B cell (primary cell): Measurements from ENCODE around the gene KCNH8. TPM values are rescaled to one million over a fixed set of nuclear protein-coding genes. Genes with fewer than 3 reads are reported as not detected.

Experiments used
- ATAC-seq: fragments of 200-7000 bp; cut with Tn5 transposase; one replicate; pipeline ENCODE4 v1.10.0; 2021; ENCODE audit warnings: low read depth, mild to moderate bottlenecking, moderate number of reproducible peaks, moderate library complexity
- CTCF ChIA-PET: fragments of 350-600 bp; sonication (Branson Sonifier 250); formaldehyde crosslinking; loops from one replicate; lab custom pipeline; 2021; ENCODE audit warnings: antibody characterized with exemption, inconsistent platforms; lab: Charles Lee
- POLR2A ChIA-PET: fragments of 350-600 bp; sonication (Branson Sonifier 250); formaldehyde crosslinking; loops from one replicate; lab custom pipeline; 2021; ENCODE audit warnings: antibody characterized with exemption; lab: Charles Lee
- DNase-seq: peaks from one replicate; pipeline ENCODE4 v3.0.0; 2013
- H2AFZ ChIP-seq: 2 replicates; pipeline ENCODE4 v1.6.1; 2012; ENCODE audit warnings: mild to moderate bottlenecking, low read depth, low read length; ENCODE audit not compliant: insufficient read depth, poor library complexity, severe bottlenecking
- H3K27ac ChIP-seq, 2 donors: 1 replicate in 1 of 2; 2 replicates in 1 of 2; pipeline ENCODE4 v1.5.1; 2012 to 2013; ENCODE audit warnings: low read length in 2 of 2, mild to moderate bottlenecking in 2 of 2, moderate library complexity in 1 of 2
- H3K27me3 ChIP-seq, 4 experiments: fragments of 200-600 bp in 1 of 4; sonication (generic) in 1 of 4; replicated peaks in 1 of 4; 1 replicate in 2 of 4; 2 replicates in 2 of 4; pipeline versions ENCODE4 v1.6.1 to v1.7.0; 2013 to 2016; ENCODE audit warnings: low read length in 3 of 4, mild to moderate bottlenecking in 2 of 4, mixed read lengths in 1 of 4, moderate library complexity in 1 of 4; ENCODE audit not compliant: insufficient read depth in 4 of 4, control insufficient read depth in 3 of 4; ENCODE audit errors: control extremely low read depth in 1 of 4
- H3K36me3 ChIP-seq, 2 experiments: replicated peaks in 1 of 2; 1 replicate in 1 of 2; 2 replicates in 1 of 2; pipeline versions ENCODE4 v1.6.1 to v1.7.1; 2013; ENCODE audit warnings: low read length in 1 of 2; ENCODE audit not compliant: insufficient read depth in 2 of 2, control insufficient read depth in 1 of 2; ENCODE audit errors: control extremely low read depth in 1 of 2, extremely low read depth in 1 of 2
- H3K4me1 ChIP-seq, 2 donors: fragments of 200-600 bp in 1 of 2; sonication (generic) in 1 of 2; 1 replicate in 1 of 2; 2 replicates in 1 of 2; pipeline versions ENCODE4 v1.5.1 to v1.6.1; 2013 to 2017; ENCODE audit warnings: low read length in 2 of 2; ENCODE audit not compliant: control insufficient read depth in 2 of 2, insufficient read depth in 2 of 2
- H3K4me2 ChIP-seq: replicated peaks from 2 replicates; pipeline ENCODE3; 2012; ENCODE audit warnings: mild to moderate bottlenecking, low read depth, low read length; ENCODE audit not compliant: poor library complexity, severe bottlenecking
- H3K4me3 ChIP-seq, 5 experiments: fragments of 200-600 bp in 1 of 5; sonication (generic) in 1 of 5; 1 replicate in 3 of 5; 2 replicates in 2 of 5; pipeline versions ENCODE4 v1.5.1 to v1.7.0; 2011 to 2016; ENCODE audit warnings: low read length in 4 of 5, mild to moderate bottlenecking in 4 of 5, low read depth in 2 of 5, control low read depth in 1 of 5, moderate library complexity in 1 of 5; ENCODE audit not compliant: insufficient read depth in 1 of 5; ENCODE audit errors: control extremely low read depth in 1 of 5, extremely low read depth in 1 of 5
- H3K79me2 ChIP-seq: fragments of 200-600 bp; sonication (generic); one replicate; pipeline ENCODE4 v1.6.0; 2016; ENCODE audit warnings: low read length; ENCODE audit not compliant: control insufficient read depth, insufficient read depth
- H3K9ac ChIP-seq: fragments of 200-600 bp; sonication (generic); 2 replicates; pipeline ENCODE4 v1.6.1; 2017; ENCODE audit warnings: mild to moderate bottlenecking, low read length, moderate library complexity
- H3K9me3 ChIP-seq, 3 donors: one replicate each; pipeline versions ENCODE4 v1.6.1 to v1.7.1; 2013; ENCODE audit warnings: low read length in 2 of 3; ENCODE audit not compliant: control insufficient read depth in 2 of 3, insufficient read depth in 1 of 3; ENCODE audit errors: control extremely low read depth in 1 of 3
- H4K20me1 ChIP-seq: 2 replicates; pipeline ENCODE4 v1.6.0; 2012; ENCODE audit warnings: mild to moderate bottlenecking, low read length; ENCODE audit not compliant: insufficient read depth, control insufficient read depth, poor library complexity, severe bottlenecking
- H3K27ac Mint-ChIP-seq: one replicate; pipeline ENCODE4 v1.8.0; 2021; ENCODE audit warnings: mixed read lengths
- H3K27me3 Mint-ChIP-seq: one replicate; pipeline ENCODE4 v1.8.0; 2021; ENCODE audit warnings: mixed read lengths
- H3K4me1 Mint-ChIP-seq: one replicate; pipeline ENCODE4 v1.8.0; 2021; ENCODE audit warnings: mixed read lengths
- H3K4me3 Mint-ChIP-seq: one replicate; pipeline ENCODE4 v1.8.0; 2021; ENCODE audit warnings: mixed read lengths
- H3K9me3 Mint-ChIP-seq: one replicate; pipeline ENCODE4 v1.8.0; 2022; ENCODE audit warnings: mixed read lengths; ENCODE audit not compliant: insufficient read depth
- EZH2 ChIP-seq: IDR thresholded peaks from 2 replicates; pipeline ENCODE4 v1.6.1; 2012; ENCODE audit warnings: borderline replicate concordance, low read depth, mild to moderate bottlenecking, moderate library complexity, low read length; ENCODE audit not compliant: insufficient read depth, poor library complexity, severe bottlenecking
- WGBS: methylation state at CpG from one replicate; pipeline ENCODE4 v1.1.5; 2013; ENCODE audit warnings: missing lambda C conversion rate; ENCODE audit not compliant: insufficient coverage; 5-methylcytosine and 5-hydroxymethylcytosine counted together
- intact Hi-C: fragments of 100-400 bp; cut with micrococcal nuclease; formaldehyde crosslinking; loops from one replicate; pipeline ENCODE4 v1.10.0; 2022
- polyA plus RNA-seq: library from polyadenylated mRNA; depleted of rRNA; stranded (reverse); fragments of >200 nt; gene quantifications from 2 replicates; pipeline ENCODE4 v1.2.3, GENCODE V29; 2012
- total RNA-seq, 2 donors: library from RNA; stranded (reverse); fragments of 120-200 nt in 1 of 2; gene quantifications; 1 replicate in 1 of 2; 2 replicates in 1 of 2; pipeline versions ENCODE4 v1.2.3 to v1.2.4, GENCODE V29; 2013 to 2022
- TF ChIP-seq, protein P1 (sequence below): fragments of 200-600 bp; IDR thresholded peaks from one replicate; pipeline ENCODE4 v1.8.0; 2022; ENCODE audit warnings: antibody characterized with exemption, mild to moderate bottlenecking

The KCNH8 gene
- total and polyA plus RNA-seq, 2 donors (not counting 1 experiment from before 2014, with no cell fraction given): 4.0 to 12.7 TPM

DNA sequence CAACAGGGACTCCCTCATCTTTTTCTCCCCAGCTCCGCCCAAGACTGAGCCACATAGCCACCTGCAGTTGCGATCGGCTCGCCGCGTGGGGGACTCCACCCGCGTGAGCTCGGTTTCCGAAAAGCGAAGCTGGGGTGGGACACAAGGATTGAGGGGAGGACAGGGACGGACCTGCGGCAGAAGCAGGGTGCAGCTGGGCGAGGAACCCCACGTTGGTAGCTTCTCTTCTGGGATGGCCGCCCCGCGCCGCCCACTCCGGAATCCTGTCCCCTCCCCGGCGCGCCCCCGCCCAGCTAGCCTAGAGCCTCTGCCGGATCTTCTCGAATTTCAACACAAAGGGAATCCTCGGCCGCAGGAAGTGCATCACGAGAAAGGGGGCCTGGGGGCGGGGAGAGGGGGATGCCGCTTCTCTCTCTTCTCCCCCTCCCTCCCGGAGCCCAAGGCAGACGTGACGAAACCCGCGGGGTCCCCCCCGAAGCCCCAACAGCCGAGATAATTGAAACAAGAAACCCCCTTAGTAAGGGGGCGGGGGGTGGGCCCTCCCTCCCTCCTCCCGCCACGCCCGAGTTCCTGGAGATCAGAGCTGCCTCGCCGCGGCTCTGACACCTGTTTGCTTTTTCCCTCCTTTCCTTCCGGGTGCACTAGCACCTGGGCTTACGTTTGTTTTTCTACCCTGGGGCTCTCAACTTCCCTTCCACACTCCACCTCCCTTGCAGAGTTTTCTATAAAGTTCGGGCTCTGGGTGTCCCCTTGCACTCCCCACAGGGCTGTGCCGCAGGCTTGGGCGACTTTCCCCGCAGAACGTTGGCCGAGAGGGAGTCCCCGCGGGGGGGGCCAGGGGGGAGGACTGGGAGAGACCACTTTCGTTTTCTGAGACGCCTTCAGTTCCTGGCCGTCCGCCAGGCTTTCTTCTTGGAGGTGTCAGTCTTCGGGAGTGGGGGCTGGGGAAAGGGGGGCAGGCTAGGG lies 1.3 kb upstream of the KCNH8 start:
- Histone ChIP-seq H4K20me1 (no peaks in the 10 kb centered on the region), H3K79me2 (no peaks in the 10 kb centered on the region), H3K4me2 (peak overlapping the region; percentile 97), H3K36me3 (no peaks in the 10 kb centered on the region), H3K4me3 (peak overlapping the region; percentile 49 to 84 (median 68)), H3K9ac (peak overlapping the region; percentile 85), H3K27ac (peak overlapping the region; percentile 50 to 80), H3K4me1 (peaks cover 18 to 22% of the 10 kb centered on the region in 2 donors), H3K9me3 (peaks cover 3% of the 10 kb centered on the region in 3 donors), H3K27me3 (peaks cover 0 to 5% (median 2%) of the 10 kb centered on the region in 4 experiments), H2AFZ (peak overlapping the region; percentile 82)
- ATAC-seq: peak; percentile 63
- Mint-ChIP-seq H3K27me3 (peaks cover 13% of the 10 kb centered on the region), H3K4me3 (peak overlapping the region; percentile 95), H3K9me3 (no peaks in the 10 kb centered on the region), H3K27ac (peak overlapping the region; percentile 91), H3K4me1 (peaks cover 24% of the 10 kb centered on the region)
- ChIA-PET CTCF (interaction anchor here (0.8 to 1.7 kb wide), 10 partner anchors 11 to 1039 kb away, joined by 3 to 18 read pairs (median 6); partner anchors contain the start of gene SGO1), POLR2A (no interaction called here)
- intact Hi-C loops: loop anchor here (1.0 to 5.0 kb wide), 5 partner anchors 202 to 980 kb away; partner anchors contain the start of gene KAT2B
- peak; percentile 89 for DNase-seq
- WGBS: under 1% methylated on average over 40 of the region's 60 CpGs
- TF ChIP-seq EZH2: no peak
- TF ChIP-seq, protein P1, sequence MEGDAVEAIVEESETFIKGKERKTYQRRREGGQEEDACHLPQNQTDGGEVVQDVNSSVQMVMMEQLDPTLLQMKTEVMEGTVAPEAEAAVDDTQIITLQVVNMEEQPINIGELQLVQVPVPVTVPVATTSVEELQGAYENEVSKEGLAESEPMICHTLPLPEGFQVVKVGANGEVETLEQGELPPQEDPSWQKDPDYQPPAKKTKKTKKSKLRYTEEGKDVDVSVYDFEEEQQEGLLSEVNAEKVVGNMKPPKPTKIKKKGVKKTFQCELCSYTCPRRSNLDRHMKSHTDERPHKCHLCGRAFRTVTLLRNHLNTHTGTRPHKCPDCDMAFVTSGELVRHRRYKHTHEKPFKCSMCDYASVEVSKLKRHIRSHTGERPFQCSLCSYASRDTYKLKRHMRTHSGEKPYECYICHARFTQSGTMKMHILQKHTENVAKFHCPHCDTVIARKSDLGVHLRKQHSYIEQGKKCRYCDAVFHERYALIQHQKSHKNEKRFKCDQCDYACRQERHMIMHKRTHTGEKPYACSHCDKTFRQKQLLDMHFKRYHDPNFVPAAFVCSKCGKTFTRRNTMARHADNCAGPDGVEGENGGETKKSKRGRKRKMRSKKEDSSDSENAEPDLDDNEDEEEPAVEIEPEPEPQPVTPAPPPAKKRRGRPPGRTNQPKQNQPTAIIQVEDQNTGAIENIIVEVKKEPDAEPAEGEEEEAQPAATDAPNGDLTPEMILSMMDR: peak; percentile 72

GRCh38 chr3:19148768-19149091 lies 420 bp downstream of the KCNH8 start:
- no peak for TF ChIP-seq EZH2
- TF ChIP-seq, protein P1: no peak
- DNase-seq: peak; percentile 46
- Histone ChIP-seq H3K4me1 (peaks cover 18 to 22% of the 10 kb centered on the region in 2 donors), H3K9ac (peak overlapping the region; percentile 85), H3K4me2 (peak overlapping the region; percentile 97), H3K79me2 (no peaks in the 10 kb centered on the region), H3K9me3 (peaks cover 3% of the 10 kb centered on the region in 3 donors), H3K4me3 (peak overlapping the region; percentile 7 to 47 (median 43)), H3K27me3 (peaks cover 0 to 5% (median 0%) of the 10 kb centered on the region in 4 experiments), H3K27ac (no peak overlapping the region), H4K20me1 (no peaks in the 10 kb centered on the region), H3K36me3 (no peaks in the 10 kb centered on the region), H2AFZ (peak overlapping the region; percentile 32)
- ATAC-seq: no peak
- H3K9me3 Mint-ChIP-seq: no peaks in the 10 kb centered on the region
- 8% methylated on average over 9 of the region's 12 CpGs for WGBS
- ChIA-PET POLR2A (no interaction called here), CTCF (interaction anchor here (0.8 kb wide), 1 partner anchor 199 kb away, joined by 3 read pairs; no protein-coding TSS in a partner anchor)
- peak overlapping the region; percentile 70 for H3K27ac Mint-ChIP-seq
- no peaks in the 10 kb centered on the region for H3K27me3 Mint-ChIP-seq
- H3K4me3 Mint-ChIP-seq: peak overlapping the region; percentile 80
- H3K4me1 Mint-ChIP-seq: peaks cover 24% of the 10 kb centered on the region
- intact Hi-C loops: loop anchor here (2.0 to 5.0 kb wide), 3 partner anchors 64 to 979 kb away; partner anchors contain the start of gene KAT2B
